ENCODE results near the gene ZNF32. TPM values are rescaled to one million over a fixed set of nuclear protein-coding genes. Genes with fewer than 3 reads are reported as not detected.

The ZNF32 gene, protein sequence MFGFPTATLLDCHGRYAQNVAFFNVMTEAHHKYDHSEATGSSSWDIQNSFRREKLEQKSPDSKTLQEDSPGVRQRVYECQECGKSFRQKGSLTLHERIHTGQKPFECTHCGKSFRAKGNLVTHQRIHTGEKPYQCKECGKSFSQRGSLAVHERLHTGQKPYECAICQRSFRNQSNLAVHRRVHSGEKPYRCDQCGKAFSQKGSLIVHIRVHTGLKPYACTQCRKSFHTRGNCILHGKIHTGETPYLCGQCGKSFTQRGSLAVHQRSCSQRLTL
- total RNA-seq = 10 to 100 TPM; 12.2 to 13.5 TPM

DNA sequence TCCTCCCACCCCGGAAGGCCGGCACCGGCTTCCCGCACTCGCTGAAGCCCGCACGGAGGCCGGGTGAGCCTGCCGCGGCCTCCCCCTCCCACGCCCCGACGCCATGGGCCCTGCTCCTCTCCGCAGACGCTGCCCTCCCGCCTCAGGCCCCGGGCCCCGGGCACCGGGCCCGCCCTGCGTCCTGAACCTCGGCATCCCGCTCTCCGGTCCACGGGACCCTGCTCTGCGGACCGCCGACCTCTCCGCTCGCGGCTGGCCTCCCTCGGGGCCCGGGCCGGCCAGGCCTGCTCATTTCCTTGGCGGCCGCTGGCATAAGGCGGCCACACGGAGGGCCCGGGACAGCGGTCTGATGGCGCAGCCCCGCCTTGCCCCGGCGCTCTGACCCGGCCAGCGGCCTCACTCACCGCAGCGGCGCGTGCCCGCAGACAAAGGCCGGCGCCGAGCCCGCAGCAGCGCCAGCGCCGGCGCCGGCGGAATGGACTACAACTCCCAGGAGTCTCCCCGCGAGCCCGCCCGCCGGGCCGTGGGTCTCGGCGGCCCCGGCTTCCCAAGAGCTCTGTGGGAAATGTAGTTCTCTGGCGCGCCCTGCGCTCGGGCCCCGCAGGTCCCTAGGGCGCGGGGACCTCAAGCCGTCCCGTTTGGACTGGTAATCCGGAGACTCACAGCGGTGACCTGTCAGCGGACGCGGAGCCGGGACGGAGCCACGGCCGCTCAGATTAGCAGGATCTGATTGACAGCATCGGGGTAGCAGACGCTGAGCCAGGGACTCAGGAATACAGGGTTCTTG lies at the start of gene ZNF32:
TSS of gene ZNF32 (minus strand) at position 484 of the 787 bp plus-strand sequence. CDS start 2,748 bp downstream, outside the sequence.
- ChIA-PET POLR2A (interaction anchor here (0.7 to 1.2 kb wide), 2 partner anchors 41 to 53 kb away, joined by 3 read pairs; no protein-coding TSS in a partner anchor), CTCF (interaction anchor here (0.9 to 2.2 kb wide), 4 partner anchors 35 to 544 kb away, joined by 3 to 9 read pairs (median 3); no protein-coding TSS in a partner anchor)
- intact Hi-C loops (cut with micrococcal nuclease) = loop anchor here (1.0 to 2.0 kb wide), 3 partner anchors 42 to 1096 kb away; partner anchors contain the start of genes ZNF239 and ZNF485
- Mint-ChIP-seq H3K27me3 (peaks cover 3% of the 10 kb centered on the region), H3K4me3 (peak within 1 kb of the TSS; percentile 84), H3K27ac (peak within 1 kb of the TSS; percentile 87), H3K4me1 (ENCODE audit: low read depth) (peaks cover 15% of the 10 kb centered on the region), H3K9me3 (peaks cover 39% of the 10 kb centered on the region), H3K36me3 (peaks cover 38% of the 10 kb centered on the region)
- peak; percentile 87 for DNase-seq

DNA sequence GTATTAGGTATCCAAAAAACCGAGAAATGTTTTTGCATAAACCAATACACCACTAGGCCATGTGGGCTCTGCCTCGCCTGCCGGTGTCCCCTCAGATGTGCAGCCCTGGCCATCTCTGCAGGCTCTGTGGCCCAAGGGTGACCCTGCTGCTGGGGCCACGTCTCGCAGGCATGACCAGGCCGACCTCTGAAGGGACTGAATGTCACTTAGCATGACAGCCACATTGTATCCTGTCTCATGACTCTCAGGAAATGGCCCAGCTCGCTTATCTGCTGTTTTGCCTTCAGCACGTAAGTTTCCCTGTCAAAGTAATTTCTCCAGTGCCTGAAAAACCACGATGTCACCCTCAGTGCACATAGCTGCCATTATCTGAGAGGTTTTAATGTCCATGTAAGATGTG lies 49.5 kb upstream of the ZNF32 start:
- ChIA-PET POLR2A (no interaction called here), CTCF (no interaction called here)
- DNase-seq = no peak
- no peaks in the 10 kb centered on the region for H3K27me3 Mint-ChIP-seq
- H3K4me3 Mint-ChIP-seq = no peak overlapping the region
- H3K36me3 Mint-ChIP-seq = no peaks in the 10 kb centered on the region
- no peaks in the 10 kb centered on the region for H3K4me1 Mint-ChIP-seq (ENCODE audit: low read depth)
- intact Hi-C loops (cut with micrococcal nuclease) = loop anchor here (10.0 kb wide), 1 partner anchor 207 kb away; no protein-coding TSS in a partner anchor
- no peaks in the 10 kb centered on the region for H3K9me3 Mint-ChIP-seq
- no peak overlapping the region for H3K27ac Mint-ChIP-seq

DNA sequence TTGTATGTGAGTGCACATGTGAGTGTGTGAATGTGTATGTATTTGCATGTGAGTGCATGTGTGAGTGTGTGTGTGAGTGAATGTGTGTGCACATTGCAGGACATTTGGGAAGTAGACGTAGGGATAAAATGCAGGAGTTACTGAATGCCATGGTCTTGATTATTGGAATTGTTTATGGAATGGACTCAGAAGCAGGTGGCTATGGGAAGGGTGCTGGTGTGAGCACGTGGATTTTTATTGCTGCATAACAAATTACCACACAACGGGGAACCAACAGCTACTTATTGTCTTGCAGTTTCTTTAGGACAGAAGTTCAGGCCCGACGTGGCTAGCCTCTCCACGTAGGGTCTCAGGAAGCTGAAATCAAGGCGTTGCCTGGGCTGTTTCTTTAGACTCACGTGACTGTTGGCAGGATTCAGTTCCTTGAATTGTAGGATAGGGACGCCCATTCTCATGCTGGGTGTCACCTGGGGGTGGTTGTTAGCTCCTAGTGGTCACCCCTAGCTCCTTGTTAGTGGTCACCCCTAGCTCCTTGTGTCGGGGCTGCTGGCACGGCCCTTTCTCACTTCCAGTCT lies 48.3 kb upstream of the ZNF32 start:
- no peaks in the 10 kb centered on the region for H3K4me1 Mint-ChIP-seq (ENCODE audit: low read depth)
- H3K9me3 Mint-ChIP-seq = no peaks in the 10 kb centered on the region
- H3K27ac Mint-ChIP-seq = no peak overlapping the region
- intact Hi-C loops (cut with micrococcal nuclease) = loop anchor here (10.0 kb wide), 1 partner anchor 208 kb away; no protein-coding TSS in a partner anchor
- H3K27me3 Mint-ChIP-seq = peaks cover 5% of the 10 kb centered on the region
- no peak overlapping the region for H3K4me3 Mint-ChIP-seq
- ChIA-PET POLR2A (no interaction called here), CTCF (no interaction called here)
- DNase-seq = no peak
- no peaks in the 10 kb centered on the region for H3K36me3 Mint-ChIP-seq

DNA sequence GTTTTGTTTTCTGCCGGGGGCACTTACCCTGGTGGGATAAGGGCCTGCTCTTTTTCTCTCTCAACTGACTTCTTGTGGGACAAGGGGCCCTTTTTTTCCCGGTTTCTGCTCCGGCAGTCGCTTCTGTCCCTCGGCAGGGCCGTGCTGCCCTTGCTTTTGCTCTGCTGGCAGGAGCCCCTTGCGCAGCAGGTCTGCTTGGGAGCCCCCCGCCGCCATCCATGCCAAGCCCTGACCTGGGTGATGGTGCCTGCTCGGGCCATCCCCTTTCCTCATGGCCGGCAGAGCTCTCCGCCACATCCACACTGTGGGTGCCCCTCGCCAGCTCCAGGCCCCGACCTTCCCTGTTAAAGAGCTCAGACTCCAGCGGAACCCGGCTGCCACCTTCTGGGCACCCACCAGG lies 47.0 kb upstream of the ZNF32 start:
- DNase-seq = no peak
- ChIA-PET CTCF (interaction anchor here (0.7 kb wide), 1 partner anchor 1162 kb away, joined by 4 read pairs; no protein-coding TSS in a partner anchor), POLR2A (interaction anchor here (0.6 kb wide), 1 partner anchor 190 kb away, joined by 4 read pairs; no protein-coding TSS in a partner anchor)
- Mint-ChIP-seq H3K4me3 (no peak overlapping the region), H3K9me3 (no peaks in the 10 kb centered on the region), H3K36me3 (no peaks in the 10 kb centered on the region), H3K27ac (no peak overlapping the region), H3K4me1 (ENCODE audit: low read depth) (no peaks in the 10 kb centered on the region), H3K27me3 (peaks cover 8% of the 10 kb centered on the region)
- intact Hi-C loops (cut with micrococcal nuclease) = loop anchor here (10.0 kb wide), 1 partner anchor 209 kb away; no protein-coding TSS in a partner anchor

DNA sequence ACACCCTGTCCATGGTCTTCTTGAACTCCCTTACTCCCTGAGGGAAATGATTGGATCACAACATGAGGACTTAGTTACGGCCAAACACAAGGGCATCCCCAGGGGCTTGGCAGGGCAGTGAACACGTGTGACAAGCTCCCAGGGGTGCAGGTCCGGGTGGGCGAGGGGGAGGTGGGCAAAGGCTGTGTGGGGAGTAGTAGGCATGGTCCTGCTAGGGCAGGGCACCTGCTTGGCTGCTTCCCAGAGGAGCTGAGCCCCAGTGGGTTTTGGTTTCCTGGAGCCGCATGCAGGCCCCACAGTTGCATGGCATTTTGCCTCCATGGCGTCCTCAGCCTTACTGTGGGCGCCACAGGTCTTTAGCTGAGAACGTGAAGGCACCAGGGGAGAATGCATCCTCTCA lies 46.6 kb upstream of the ZNF32 start:
- CTCF ChIA-PET = interaction anchor here (0.7 kb wide), 1 partner anchor 1163 kb away, joined by 4 read pairs; no protein-coding TSS in a partner anchor
- intact Hi-C loops (cut with micrococcal nuclease) = loop anchor here (10.0 kb wide), 1 partner anchor 209 kb away; no protein-coding TSS in a partner anchor
- POLR2A ChIA-PET = no interaction called here
- no peaks in the 10 kb centered on the region for H3K9me3 Mint-ChIP-seq
- H3K27me3 Mint-ChIP-seq = peaks cover 8% of the 10 kb centered on the region
- no peak overlapping the region for H3K4me3 Mint-ChIP-seq
- no peaks in the 10 kb centered on the region for H3K36me3 Mint-ChIP-seq
- no peaks in the 10 kb centered on the region for H3K4me1 Mint-ChIP-seq (ENCODE audit: low read depth)
- no peak overlapping the region for H3K27ac Mint-ChIP-seq
- DNase-seq = no peak

DNA sequence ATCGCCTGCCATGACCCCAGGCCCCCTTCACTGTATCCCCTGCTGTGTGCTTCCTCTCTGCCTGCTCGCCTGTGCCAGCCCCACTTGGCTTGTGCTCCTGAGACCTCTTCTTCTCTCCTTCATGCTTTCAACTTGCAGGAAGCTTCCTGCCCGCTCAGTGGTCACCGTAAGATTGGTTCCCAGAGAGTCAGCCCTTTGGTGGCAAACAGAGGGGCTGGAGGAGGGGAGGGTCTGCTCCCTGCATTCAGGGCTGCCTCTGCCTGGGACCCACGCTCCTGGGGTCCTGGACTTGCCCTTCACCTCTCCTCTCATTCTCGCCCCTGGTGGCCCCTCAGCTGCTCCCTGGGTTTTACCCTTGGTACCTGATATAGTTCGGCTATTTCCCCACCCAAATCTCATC lies 45.8 kb upstream of the ZNF32 start:
- no peak overlapping the region for H3K27ac Mint-ChIP-seq
- CTCF ChIA-PET = no interaction called here
- peaks cover 8% of the 10 kb centered on the region for H3K27me3 Mint-ChIP-seq
- intact Hi-C loops (cut with micrococcal nuclease) = loop anchor here (10.0 kb wide), 1 partner anchor 210 kb away; no protein-coding TSS in a partner anchor
- H3K9me3 Mint-ChIP-seq = no peaks in the 10 kb centered on the region
- POLR2A ChIA-PET = no interaction called here
- peaks cover 2% of the 10 kb centered on the region for H3K4me1 Mint-ChIP-seq (ENCODE audit: low read depth)
- H3K4me3 Mint-ChIP-seq = no peak overlapping the region
- no peak for DNase-seq
- no peaks in the 10 kb centered on the region for H3K36me3 Mint-ChIP-seq

DNA sequence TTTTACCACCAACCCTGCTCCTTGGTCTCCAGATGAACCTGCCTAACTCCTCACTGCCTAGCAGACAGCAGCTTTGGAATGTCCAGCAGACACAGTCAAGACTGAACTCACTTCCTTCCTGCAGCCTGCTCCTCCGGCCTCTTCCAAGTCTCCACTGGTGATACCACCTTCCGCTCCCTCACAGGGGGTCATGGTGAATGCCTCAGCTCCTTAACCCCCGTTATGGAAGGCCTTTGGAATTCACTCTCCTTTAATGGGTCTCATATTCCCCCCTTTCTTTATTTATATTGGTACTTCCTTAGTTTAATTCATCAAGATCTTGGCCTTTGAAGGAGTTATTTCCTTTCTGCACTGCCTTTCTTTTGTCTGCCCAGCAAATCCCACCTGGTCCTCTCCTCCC lies 44.9 kb upstream of the ZNF32 start:
- Mint-ChIP-seq H3K4me3 (no peak overlapping the region), H3K27me3 (peaks cover 8% of the 10 kb centered on the region), H3K9me3 (no peaks in the 10 kb centered on the region), H3K4me1 (ENCODE audit: low read depth) (peaks cover 3% of the 10 kb centered on the region), H3K36me3 (no peaks in the 10 kb centered on the region), H3K27ac (no peak overlapping the region)
- ChIA-PET POLR2A (no interaction called here), CTCF (no interaction called here)
- intact Hi-C loops (cut with micrococcal nuclease) = loop anchor here (10.0 kb wide), 1 partner anchor 211 kb away; no protein-coding TSS in a partner anchor
- DNase-seq = no peak

DNA sequence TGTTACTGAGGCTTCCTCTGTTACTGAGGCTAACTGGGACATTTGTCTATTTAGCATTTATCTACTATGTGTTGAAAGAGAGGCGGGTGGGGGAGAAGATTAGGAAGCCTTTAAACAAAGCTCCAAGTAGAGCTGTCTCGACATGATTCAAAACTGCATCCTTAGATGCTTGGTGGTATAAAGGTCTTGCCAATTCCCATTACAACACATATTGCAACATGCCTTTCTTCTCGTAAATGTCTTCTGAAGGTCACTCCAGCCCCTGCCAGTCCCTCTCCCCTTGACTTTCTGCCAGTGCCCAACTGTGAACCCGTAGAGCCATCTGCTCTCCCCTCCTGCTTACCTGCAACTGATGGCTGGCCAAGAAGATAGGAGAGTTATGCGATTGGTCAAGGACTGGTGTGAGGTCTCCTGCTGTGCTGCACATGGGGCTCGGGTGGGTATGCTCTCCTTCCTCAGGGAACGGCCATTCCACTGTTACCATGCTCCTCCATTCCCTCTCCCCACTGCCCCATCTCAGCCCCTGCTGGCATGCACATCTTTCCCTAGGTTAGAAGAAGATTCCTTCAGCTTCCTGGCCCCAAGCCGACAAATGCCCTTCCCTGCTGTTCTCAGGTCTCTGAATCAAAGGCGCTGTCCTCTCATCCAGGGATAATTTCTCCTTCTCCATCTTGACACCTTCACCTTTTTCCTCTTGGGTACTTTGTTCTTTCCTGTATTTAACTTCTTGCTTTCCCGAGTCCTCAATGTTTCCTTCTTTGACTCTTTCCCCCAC lies 43.6 kb upstream of the ZNF32 start:
- intact Hi-C loops (cut with micrococcal nuclease) = loop anchor here (10.0 kb wide), 1 partner anchor 213 kb away; no protein-coding TSS in a partner anchor
- DNase-seq = no peak
- H3K27me3 Mint-ChIP-seq = peaks cover 8% of the 10 kb centered on the region
- H3K36me3 Mint-ChIP-seq = no peaks in the 10 kb centered on the region
- POLR2A ChIA-PET = no interaction called here
- no peak overlapping the region for H3K27ac Mint-ChIP-seq
- H3K4me3 Mint-ChIP-seq = no peak overlapping the region
- CTCF ChIA-PET = interaction anchor here (1.3 to 2.7 kb wide), 3 partner anchors 9 to 44 kb away, joined by 3 to 11 read pairs (median 4); no protein-coding TSS in a partner anchor
- no peaks in the 10 kb centered on the region for H3K9me3 Mint-ChIP-seq
- peaks cover 5% of the 10 kb centered on the region for H3K4me1 Mint-ChIP-seq (ENCODE audit: low read depth)

DNA sequence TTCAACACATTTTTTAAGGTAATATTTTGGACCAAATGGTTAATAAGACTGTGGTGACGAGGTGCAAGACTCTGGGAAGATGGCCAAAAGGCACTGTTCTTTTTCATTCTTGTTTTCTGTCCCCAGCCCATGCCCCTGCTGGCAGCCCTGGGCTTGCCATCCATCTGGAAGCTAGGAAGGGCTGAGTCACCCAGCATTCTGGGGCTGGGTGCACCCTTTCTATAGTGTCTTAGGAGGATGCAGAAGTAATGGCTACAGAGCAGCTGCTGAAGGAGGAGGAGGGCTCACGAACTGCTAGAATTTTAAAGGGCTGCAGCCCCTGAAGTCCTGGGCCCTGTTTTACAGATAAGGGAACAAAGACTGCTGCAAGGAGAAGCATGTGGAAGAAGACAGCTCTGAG lies 42.8 kb upstream of the ZNF32 start:
- Mint-ChIP-seq H3K27ac (no peak overlapping the region), H3K9me3 (no peaks in the 10 kb centered on the region), H3K4me1 (ENCODE audit: low read depth) (peaks cover 5% of the 10 kb centered on the region), H3K27me3 (peaks cover 8% of the 10 kb centered on the region), H3K4me3 (no peak overlapping the region), H3K36me3 (no peaks in the 10 kb centered on the region)
- CTCF ChIA-PET = interaction anchor here (1.3 to 2.8 kb wide), 4 partner anchors 9 to 43 kb away, joined by 3 to 11 read pairs (median 6); no protein-coding TSS in a partner anchor
- DNase-seq = no peak
- intact Hi-C loops (cut with micrococcal nuclease) = loop anchor here (2.0 to 10.0 kb wide), 3 partner anchors 21 to 213 kb away; no protein-coding TSS in a partner anchor
- POLR2A ChIA-PET = no interaction called here

DNA sequence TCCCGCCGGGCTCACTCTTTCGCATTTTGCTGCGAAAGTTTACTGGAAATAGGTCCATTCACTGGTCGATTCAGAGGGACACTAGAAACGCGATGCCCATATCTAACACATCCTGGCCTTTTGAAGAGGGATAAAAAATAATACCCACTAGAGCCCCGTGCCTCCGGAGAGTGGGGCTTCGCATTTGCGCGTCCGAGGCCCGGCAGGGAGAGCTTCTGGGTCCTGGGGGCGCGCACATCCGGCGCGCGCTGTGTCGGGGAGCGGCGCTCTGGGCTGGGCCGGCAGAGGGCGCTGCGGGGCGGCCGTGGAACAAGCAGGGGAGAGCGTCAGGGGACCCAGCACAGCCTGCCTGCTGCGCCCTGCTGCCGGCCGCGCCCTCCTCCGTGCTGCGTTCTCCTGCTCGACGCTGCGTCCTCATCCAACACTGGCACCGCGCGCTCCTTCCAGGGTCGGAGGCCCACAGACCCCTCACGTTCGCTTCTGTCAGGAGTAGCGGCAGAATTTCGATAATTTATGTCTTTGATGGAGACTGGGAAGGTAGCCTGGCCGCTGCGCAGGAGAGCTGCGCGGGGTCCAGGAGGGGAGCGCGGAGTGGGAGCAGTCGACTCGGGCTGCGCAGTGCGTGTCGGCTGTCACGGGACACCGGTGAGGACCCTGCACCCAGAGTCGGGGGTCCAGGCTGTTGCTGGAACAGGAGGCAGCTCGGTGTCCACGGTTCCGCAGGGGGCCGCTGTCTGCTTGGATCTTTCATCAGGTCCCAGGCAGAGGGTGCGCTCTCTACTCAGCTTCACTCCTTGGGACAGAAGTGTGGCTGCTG lies 41.5 kb upstream of the ZNF32 start:
- no peaks in the 10 kb centered on the region for H3K9me3 Mint-ChIP-seq
- peaks cover 8% of the 10 kb centered on the region for H3K27me3 Mint-ChIP-seq
- peaks cover 5% of the 10 kb centered on the region for H3K4me1 Mint-ChIP-seq (ENCODE audit: low read depth)
- no peak overlapping the region for H3K27ac Mint-ChIP-seq
- intact Hi-C loops (cut with micrococcal nuclease) = loop anchor here (1.0 to 10.0 kb wide), 6 partner anchors 19 to 697 kb away; partner anchors contain the start of gene CXCL12
- POLR2A ChIA-PET = interaction anchor here (1.4 kb wide), 1 partner anchor 907 kb away, joined by 4 read pairs; the partner anchor contains the start of gene BMS1
- peak overlapping the region; percentile 76 for H3K4me3 Mint-ChIP-seq
- CTCF ChIA-PET = interaction anchor here (0.5 to 2.8 kb wide), 36 partner anchors 9 to 1185 kb away, joined by 3 to 20 read pairs (median 4); partner anchors contain the start of genes CXCL12 and ZNF32
- no peaks in the 10 kb centered on the region for H3K36me3 Mint-ChIP-seq
- DNase-seq = peak; percentile 90
